ENCODE measurements around the gene MBNL1.

GRCh38 chr3:152400887-152401286, 132.2 kb downstream of the MBNL1 start:
- no peak for TF ChIP-seq CTCF (IDR thresholded peaks at IDR 0.05)
- no peak for TF ChIP-seq POLR2A (IDR thresholded peaks at IDR 0.05)

Measured in testis (tissue), 2 donors.